ENCODE results near the gene CCDC78.

GRCh38 chr16:756428-756827 lies 30.2 kb upstream of the CCDC78 start:
- TF ChIP-seq RAD21 (IDR thresholded peaks at IDR 0.05; ENCODE audit: low read length) (no peak), SMC3 (IDR thresholded peaks at IDR 0.05; ENCODE audit: low read depth, low read length) (no peak), POLR2A (IDR thresholded peaks at IDR 0.05; ENCODE audit: low read depth, low read length) (no peak), MAFK (IDR thresholded peaks at IDR 0.05; ENCODE audit: low read depth, low read length) (no peak)
- TF ChIP-seq, protein P1, sequence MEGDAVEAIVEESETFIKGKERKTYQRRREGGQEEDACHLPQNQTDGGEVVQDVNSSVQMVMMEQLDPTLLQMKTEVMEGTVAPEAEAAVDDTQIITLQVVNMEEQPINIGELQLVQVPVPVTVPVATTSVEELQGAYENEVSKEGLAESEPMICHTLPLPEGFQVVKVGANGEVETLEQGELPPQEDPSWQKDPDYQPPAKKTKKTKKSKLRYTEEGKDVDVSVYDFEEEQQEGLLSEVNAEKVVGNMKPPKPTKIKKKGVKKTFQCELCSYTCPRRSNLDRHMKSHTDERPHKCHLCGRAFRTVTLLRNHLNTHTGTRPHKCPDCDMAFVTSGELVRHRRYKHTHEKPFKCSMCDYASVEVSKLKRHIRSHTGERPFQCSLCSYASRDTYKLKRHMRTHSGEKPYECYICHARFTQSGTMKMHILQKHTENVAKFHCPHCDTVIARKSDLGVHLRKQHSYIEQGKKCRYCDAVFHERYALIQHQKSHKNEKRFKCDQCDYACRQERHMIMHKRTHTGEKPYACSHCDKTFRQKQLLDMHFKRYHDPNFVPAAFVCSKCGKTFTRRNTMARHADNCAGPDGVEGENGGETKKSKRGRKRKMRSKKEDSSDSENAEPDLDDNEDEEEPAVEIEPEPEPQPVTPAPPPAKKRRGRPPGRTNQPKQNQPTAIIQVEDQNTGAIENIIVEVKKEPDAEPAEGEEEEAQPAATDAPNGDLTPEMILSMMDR (conservative IDR thresholded peaks at IDR 0.05; ENCODE audit: low read depth, low read length), result no peak
- TF ChIP-seq, protein P2, sequence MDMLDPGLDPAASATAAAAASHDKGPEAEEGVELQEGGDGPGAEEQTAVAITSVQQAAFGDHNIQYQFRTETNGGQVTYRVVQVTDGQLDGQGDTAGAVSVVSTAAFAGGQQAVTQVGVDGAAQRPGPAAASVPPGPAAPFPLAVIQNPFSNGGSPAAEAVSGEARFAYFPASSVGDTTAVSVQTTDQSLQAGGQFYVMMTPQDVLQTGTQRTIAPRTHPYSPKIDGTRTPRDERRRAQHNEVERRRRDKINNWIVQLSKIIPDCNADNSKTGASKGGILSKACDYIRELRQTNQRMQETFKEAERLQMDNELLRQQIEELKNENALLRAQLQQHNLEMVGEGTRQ (IDR thresholded peaks at IDR 0.05; ENCODE audit: low read depth, low read length), result no peak

Measured in IMR-90 (cell line).